ENCODE measurements around the gene CLIP3. TPM values are rescaled to one million over a fixed set of nuclear protein-coding genes. Genes with fewer than 3 reads are reported as not detected.

The CLIP3 gene
- total and polyA plus RNA-seq, 2 of the 13 experiments (the other 11 are each of a cell fraction or from before 2014, with no cell fraction given) = 0.15 to 1.2 TPM

- TF ChIP-seq ZBTB33 (CRISPR knock-in tag; IDR thresholded peaks at IDR 0.05) (no peak), MIER3 (CRISPR knock-in tag; IDR thresholded peaks at IDR 0.05; ENCODE audit: borderline replicate concordance) (peak; percentile 76; the same call in 1 of the 2 replicates), ZNF580 (CRISPR knock-in tag; IDR thresholded peaks at IDR 0.05; ENCODE audit: borderline replicate concordance, low read depth) (peak; percentile 82; the same call in 1 of the 2 replicates), ZBTB1 (CRISPR knock-in tag; IDR thresholded peaks at IDR 0.05; ENCODE audit: borderline replicate concordance) (no peak), ELF1 (CRISPR knock-in tag; IDR thresholded peaks at IDR 0.05) (peak; percentile 94), HCFC1 (IDR thresholded peaks at IDR 0.05; ENCODE audit: low read depth, low read length) (0 out of 2 replicates have a peak, but pooled peaks have one; percentile 38), KAT8 (CRISPR knock-in tag; IDR thresholded peaks at IDR 0.05) (peak; percentile 91), SP140L (CRISPR knock-in tag; IDR thresholded peaks at IDR 0.05; ENCODE audit: borderline replicate concordance) (no peak), ZNF878 (CRISPR knock-in tag; IDR thresholded peaks at IDR 0.05) (no peak), KDM2A (CRISPR knock-in tag; IDR thresholded peaks at IDR 0.05; ENCODE audit: borderline replicate concordance, low read depth) (peak; percentile 87), KDM5B (CRISPR knock-in tag; IDR thresholded peaks at IDR 0.05; ENCODE audit: borderline replicate concordance) (peak; percentile 85), EHMT2 (IDR thresholded peaks at IDR 0.05; ENCODE audit: borderline replicate concordance, low read depth, low read length) (no peak), REPIN1 (CRISPR knock-in tag; IDR thresholded peaks at IDR 0.05; ENCODE audit: borderline replicate concordance, low read depth) (peak; percentile 45; the same call in 1 of the 2 replicates), ZNF432 (CRISPR knock-in tag; IDR thresholded peaks at IDR 0.05; ENCODE audit: borderline replicate concordance) (no peak), ZNF543 (CRISPR knock-in tag; IDR thresholded peaks at IDR 0.05) (no peak; the same call in 1 of the 2 replicates), SCMH1 (CRISPR knock-in tag; IDR thresholded peaks at IDR 0.05; ENCODE audit: borderline replicate concordance) (no peak), FOXP1 (IDR thresholded peaks at IDR 0.05) (no peak), FOXP1 (CRISPR knock-in tag; IDR thresholded peaks at IDR 0.05) (no peak), SMARCC2 (IDR thresholded peaks at IDR 0.05) (no peak), ZNF430 (CRISPR knock-in tag; IDR thresholded peaks at IDR 0.05) (peak; percentile 86; the same call in 1 of the 2 replicates), FOXO4 (CRISPR knock-in tag; conservative IDR thresholded peaks at IDR 0.05) (no peak), ZNF891 (CRISPR knock-in tag; IDR thresholded peaks at IDR 0.05) (peak; percentile 35; the same call in 1 of the 2 replicates), ZNF180 (CRISPR knock-in tag; IDR thresholded peaks at IDR 0.05; ENCODE audit: borderline replicate concordance, low read depth) (no peak), YEATS4 (CRISPR knock-in tag; IDR thresholded peaks at IDR 0.05; ENCODE audit: borderline replicate concordance) (peak; percentile 94)
- TF ChIP-seq, protein P1, sequence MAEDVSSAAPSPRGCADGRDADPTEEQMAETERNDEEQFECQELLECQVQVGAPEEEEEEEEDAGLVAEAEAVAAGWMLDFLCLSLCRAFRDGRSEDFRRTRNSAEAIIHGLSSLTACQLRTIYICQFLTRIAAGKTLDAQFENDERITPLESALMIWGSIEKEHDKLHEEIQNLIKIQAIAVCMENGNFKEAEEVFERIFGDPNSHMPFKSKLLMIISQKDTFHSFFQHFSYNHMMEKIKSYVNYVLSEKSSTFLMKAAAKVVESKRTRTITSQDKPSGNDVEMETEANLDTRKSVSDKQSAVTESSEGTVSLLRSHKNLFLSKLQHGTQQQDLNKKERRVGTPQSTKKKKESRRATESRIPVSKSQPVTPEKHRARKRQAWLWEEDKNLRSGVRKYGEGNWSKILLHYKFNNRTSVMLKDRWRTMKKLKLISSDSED (CRISPR knock-in tag; IDR thresholded peaks at IDR 0.05) = no peak
These were observed 37.4 kb downstream of the CLIP3 start, which contains the start of gene SDHAF1 (continued) for GRCh38 chr19:35995048-35995993.

Data from HepG2 (cell line).